T-helper 1 cell treated with Interleukin-12 subunit alpha and Interleukin-12 subunit beta and Interleukin-4 antibody, amounts not matched to agents 30 μg/mL and 1 μg/mL, for 36 hours (primary cell): ENCODE measurements around the gene TMEM272.

Experiments used
- H3K27ac Mint-ChIP-seq: one replicate; pipeline ENCODE4 v1.8.0; 2021; ENCODE audit warnings: mild to moderate bottlenecking, mixed read lengths
- H3K27me3 Mint-ChIP-seq: one replicate; pipeline ENCODE4 v1.8.0; 2021; ENCODE audit warnings: low read depth, mixed read lengths
- H3K36me3 Mint-ChIP-seq: one replicate; pipeline ENCODE4 v1.8.0; 2021; ENCODE audit warnings: low read depth, mixed read lengths
- H3K4me1 Mint-ChIP-seq: one replicate; pipeline ENCODE4 v1.8.0; 2021; ENCODE audit warnings: low read depth, mixed read lengths
- H3K4me3 Mint-ChIP-seq: one replicate; pipeline ENCODE4 v1.8.0; 2021; ENCODE audit warnings: mild to moderate bottlenecking, moderate library complexity, mixed read lengths
- H3K9me3 Mint-ChIP-seq: one replicate; pipeline ENCODE4 v1.8.0; 2021; ENCODE audit warnings: mixed read lengths

TMEM272 gene

GRCh38 chr13:51796546-51796945 lies 48.4 kb downstream of the TMEM272 start:
- peak overlapping the region; percentile 15 for H3K27ac Mint-ChIP-seq
- H3K9me3 Mint-ChIP-seq: no peaks in the 10 kb centered on the region
- H3K36me3 Mint-ChIP-seq: peaks cover 2% of the 10 kb centered on the region
- peaks cover 3% of the 10 kb centered on the region for H3K27me3 Mint-ChIP-seq
- H3K4me3 Mint-ChIP-seq: no peak overlapping the region
- H3K4me1 Mint-ChIP-seq: peaks cover 18% of the 10 kb centered on the region

GRCh38 chr13:51795419-51795818 lies 49.6 kb downstream of the TMEM272 start:
- Mint-ChIP-seq H3K27ac (no peak overlapping the region), H3K36me3 (peaks cover 3% of the 10 kb centered on the region), H3K9me3 (no peaks in the 10 kb centered on the region), H3K4me1 (peaks cover 18% of the 10 kb centered on the region), H3K4me3 (no peak overlapping the region), H3K27me3 (peaks cover 3% of the 10 kb centered on the region)

DNA sequence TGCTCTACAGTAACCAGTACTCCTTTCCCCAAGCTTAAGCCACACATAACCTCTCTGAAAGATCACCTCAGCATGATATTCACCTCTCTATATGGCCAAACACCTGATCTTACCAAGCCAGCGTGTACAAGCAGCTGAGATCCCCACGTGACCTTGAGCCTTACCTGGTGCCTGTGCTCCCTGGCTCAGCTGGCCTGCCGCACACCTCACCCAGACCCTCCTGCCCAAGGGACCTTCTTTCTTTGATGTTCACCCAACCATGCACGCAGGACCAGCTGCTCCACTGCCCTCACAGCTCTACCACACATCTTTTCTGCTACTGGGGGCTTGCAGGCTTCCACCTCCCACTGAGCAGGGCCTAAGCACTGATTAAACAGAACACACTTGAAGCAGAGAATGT lies 50.0 kb downstream of the TMEM272 start:
- peaks cover 3% of the 10 kb centered on the region for H3K36me3 Mint-ChIP-seq
- peaks cover 18% of the 10 kb centered on the region for H3K4me1 Mint-ChIP-seq
- H3K27me3 Mint-ChIP-seq: peaks cover 3% of the 10 kb centered on the region
- no peak overlapping the region for H3K27ac Mint-ChIP-seq
- no peaks in the 10 kb centered on the region for H3K9me3 Mint-ChIP-seq
- H3K4me3 Mint-ChIP-seq: no peak overlapping the region

DNA sequence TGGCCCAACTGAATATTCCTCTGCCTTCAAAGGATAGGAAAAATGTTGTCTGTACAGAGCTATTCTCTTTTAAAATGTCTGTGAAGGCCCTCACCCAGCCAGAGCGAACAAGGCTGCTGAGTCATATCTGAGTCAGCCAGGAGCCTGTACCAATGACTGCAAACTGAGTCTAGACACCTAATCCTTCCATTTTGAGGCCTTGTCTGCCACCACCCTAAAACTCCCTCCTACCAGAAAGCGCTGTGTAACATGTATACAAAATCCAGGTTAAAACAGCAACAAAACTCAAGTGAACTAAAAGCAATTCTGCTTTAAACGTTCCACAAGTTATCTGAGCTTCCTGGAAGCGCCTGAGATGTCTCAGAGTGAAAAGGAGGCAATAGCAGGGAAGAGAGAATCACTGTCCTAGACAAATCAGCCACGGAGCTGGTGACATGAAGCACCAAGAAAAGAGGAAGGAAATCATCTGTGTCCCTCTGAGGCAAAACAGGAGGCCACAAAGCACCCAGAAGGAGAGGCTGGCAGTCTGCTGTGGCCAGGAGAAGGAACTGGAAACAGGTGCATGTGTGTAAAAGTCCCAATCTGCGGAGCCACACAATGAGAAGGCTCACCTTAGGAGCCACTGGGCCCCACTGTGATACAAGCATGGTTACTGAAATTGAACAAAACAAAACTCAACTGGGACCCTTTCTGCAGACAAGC lies 51.3 kb downstream of the TMEM272 start:
- Mint-ChIP-seq H3K36me3 (peaks cover 6% of the 10 kb centered on the region), H3K4me3 (no peak overlapping the region), H3K4me1 (peaks cover 18% of the 10 kb centered on the region)

DNA sequence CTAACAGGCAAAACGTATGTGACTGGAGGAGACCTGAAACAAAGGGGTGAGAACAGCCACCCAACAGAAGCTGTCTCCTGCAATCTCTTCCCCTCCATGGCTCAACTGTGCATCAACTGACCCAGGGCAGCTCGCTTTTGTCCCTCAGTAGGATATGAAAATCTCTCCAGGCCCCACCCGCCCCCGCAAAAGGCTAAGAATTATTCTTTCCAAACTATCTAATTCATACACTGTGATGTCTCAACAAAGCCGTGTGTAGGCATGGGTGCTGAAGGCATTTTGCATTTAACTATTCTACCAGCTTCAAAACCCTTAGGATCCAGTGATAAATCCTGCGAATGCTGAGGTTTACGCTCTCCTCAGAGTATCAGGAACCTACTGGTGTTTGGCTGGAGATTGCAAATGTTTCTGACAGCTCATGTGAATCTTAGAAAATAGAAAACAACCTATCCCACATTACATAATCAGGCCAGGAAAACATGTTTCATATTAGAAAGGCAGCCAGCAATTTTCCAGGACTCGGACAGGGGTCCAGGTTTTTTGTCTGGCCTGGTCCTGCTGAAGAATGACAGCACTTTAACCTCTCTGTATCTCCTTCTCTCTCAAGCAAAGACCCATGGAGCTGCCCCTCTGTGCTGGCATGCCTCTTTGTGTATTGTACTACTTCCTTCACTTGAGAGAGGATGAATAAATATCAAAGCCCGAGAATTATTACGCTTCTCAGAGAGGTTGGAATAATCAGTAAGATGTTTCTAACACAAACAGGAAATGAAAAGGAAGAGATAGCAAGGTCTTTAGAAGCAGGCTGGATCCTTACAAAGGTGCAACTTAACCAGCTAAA lies 58.3 kb downstream of the TMEM272 start:
- H3K36me3 Mint-ChIP-seq: peaks cover 4% of the 10 kb centered on the region
- H3K27ac Mint-ChIP-seq: no peak overlapping the region
- H3K27me3 Mint-ChIP-seq: no peaks in the 10 kb centered on the region
- no peak overlapping the region for H3K4me3 Mint-ChIP-seq
- H3K4me1 Mint-ChIP-seq: peaks cover 3% of the 10 kb centered on the region
- H3K9me3 Mint-ChIP-seq: no peaks in the 10 kb centered on the region

More for the DNA sequence above, 51.3 kb downstream of the TMEM272 start:
- H3K27ac Mint-ChIP-seq: peak overlapping the region; percentile 69
- no peaks in the 10 kb centered on the region for H3K9me3 Mint-ChIP-seq
- peaks cover 2% of the 10 kb centered on the region for H3K27me3 Mint-ChIP-seq

- peaks cover 4% of the 10 kb centered on the region for H3K36me3 Mint-ChIP-seq
These were observed 59.1 kb downstream of the TMEM272 start for GRCh38 chr13:51785712-51786424.

DNA sequence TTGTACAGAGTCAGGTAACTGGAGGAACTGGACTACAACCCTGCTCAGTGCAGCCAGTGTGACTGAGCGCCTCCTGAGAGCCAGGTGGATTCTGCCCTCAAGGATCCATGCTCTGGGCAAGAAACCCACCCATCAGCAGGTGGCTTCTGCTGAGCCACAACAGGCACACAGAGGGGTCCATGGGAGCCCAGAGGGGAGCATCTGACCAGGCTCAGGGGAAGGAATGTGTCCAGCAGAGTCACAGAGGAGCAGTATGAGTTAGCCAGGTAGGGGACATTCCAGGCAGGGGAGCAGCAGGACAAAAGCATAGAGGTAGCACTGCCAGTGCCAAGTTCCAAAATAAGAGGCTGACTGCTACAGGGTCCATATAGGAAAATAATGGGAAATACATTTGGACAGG lies 60.9 kb downstream of the TMEM272 start:
- Mint-ChIP-seq H3K4me1 (peaks cover 4% of the 10 kb centered on the region), H3K36me3 (peaks cover under 1% of the 10 kb centered on the region), H3K4me3 (no peak overlapping the region), H3K27ac (no peak overlapping the region), H3K9me3 (no peaks in the 10 kb centered on the region), H3K27me3 (no peaks in the 10 kb centered on the region)

More at GRCh38 chr13:51785712-51786424, 59.1 kb downstream of the TMEM272 start:
- Mint-ChIP-seq H3K27me3 (no peaks in the 10 kb centered on the region), H3K4me1 (peaks cover 3% of the 10 kb centered on the region), H3K9me3 (no peaks in the 10 kb centered on the region), H3K27ac (no peak overlapping the region), H3K4me3 (no peak overlapping the region)

DNA sequence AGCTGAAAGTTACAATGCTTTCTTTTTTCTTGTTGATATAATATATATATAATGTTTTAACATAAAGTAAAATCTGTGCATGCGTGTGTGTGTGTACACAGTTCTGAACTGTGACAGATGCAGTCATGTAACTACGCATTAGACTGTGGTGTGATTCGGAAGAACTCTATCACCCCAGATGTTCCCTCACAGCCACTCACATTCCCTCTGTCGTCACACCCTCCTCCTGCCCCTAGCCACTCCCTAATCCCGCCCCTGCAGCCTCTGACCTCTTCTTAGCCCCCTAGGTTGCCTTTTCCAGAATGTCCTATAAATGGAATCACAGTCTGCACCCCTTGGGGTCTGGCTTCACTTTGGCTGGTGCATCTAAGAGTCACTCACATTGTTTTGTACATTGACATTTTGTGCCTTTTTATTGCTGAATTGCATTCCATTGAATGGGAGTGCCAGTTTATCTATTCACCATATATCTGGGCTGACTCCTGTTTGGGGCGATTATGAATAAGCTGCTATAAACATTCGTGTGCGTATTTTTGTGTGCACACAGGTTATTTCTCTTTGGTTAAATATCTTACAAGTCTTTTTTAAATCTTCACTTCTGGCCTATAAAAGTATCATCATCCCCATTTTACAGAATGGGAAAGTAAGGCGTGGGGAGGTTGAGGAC lies 61.4 kb downstream of the TMEM272 start:
- no peaks in the 10 kb centered on the region for H3K36me3 Mint-ChIP-seq
- H3K9me3 Mint-ChIP-seq: no peaks in the 10 kb centered on the region
- no peaks in the 10 kb centered on the region for H3K27me3 Mint-ChIP-seq
- H3K4me3 Mint-ChIP-seq: no peak overlapping the region
- H3K4me1 Mint-ChIP-seq: peaks cover 4% of the 10 kb centered on the region
- no peak overlapping the region for H3K27ac Mint-ChIP-seq

GRCh38 chr13:51782026-51782710 lies 62.8 kb downstream of the TMEM272 start:
- H3K27me3 Mint-ChIP-seq: no peaks in the 10 kb centered on the region
- no peak overlapping the region for H3K27ac Mint-ChIP-seq
- H3K36me3 Mint-ChIP-seq: no peaks in the 10 kb centered on the region
- no peaks in the 10 kb centered on the region for H3K9me3 Mint-ChIP-seq
- no peak overlapping the region for H3K4me3 Mint-ChIP-seq
- peaks cover 4% of the 10 kb centered on the region for H3K4me1 Mint-ChIP-seq

DNA sequence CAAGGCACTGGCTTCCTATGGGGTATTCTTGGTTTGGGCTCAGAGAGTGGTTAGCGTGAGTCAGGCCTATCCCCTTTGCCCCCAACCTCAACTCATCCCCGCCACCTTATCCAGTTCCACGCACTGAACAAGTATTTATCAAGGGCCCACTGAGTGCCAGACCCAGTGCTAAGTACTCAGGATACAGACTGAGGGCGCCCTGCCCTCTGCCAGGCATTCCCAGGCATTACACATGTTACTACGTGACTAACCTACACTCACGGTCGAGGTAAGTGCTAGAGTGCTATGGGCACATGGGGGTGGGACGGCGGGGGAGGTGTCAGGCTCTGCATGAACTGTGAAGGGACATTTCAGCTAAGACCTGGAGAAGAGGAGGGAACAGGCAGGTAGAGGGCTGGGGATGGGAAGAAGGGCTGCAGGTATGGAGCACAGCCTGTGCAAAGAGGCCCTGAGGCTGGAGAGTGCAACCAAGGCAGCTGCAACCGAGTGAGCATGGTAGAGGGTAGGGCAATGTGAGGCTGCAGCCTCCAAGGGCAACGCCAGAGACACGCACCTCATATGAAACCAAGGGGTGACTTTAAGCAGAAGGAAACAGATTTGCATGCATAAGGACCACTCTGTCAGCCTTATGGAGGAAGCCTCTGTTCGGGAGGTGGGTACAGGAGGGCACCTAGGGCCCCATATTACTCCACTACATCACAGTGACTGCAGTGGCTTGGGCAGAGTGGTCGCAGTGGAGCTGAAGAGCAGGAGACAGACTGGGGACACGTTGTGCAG lies 63.5 kb downstream of the TMEM272 start:
- no peaks in the 10 kb centered on the region for H3K9me3 Mint-ChIP-seq

GRCh38 chr13:51780099-51780498 lies 64.9 kb downstream of the TMEM272 start:
- Mint-ChIP-seq H3K36me3 (no peaks in the 10 kb centered on the region), H3K27ac (no peak overlapping the region), H3K9me3 (no peaks in the 10 kb centered on the region), H3K4me3 (no peak overlapping the region), H3K27me3 (no peaks in the 10 kb centered on the region), H3K4me1 (peaks cover 1% of the 10 kb centered on the region)

More for the DNA sequence above, 63.5 kb downstream of the TMEM272 start:
- Mint-ChIP-seq H3K27me3 (no peaks in the 10 kb centered on the region), H3K4me1 (peaks cover 4% of the 10 kb centered on the region), H3K4me3 (no peak overlapping the region), H3K36me3 (no peaks in the 10 kb centered on the region), H3K27ac (no peak overlapping the region)

DNA sequence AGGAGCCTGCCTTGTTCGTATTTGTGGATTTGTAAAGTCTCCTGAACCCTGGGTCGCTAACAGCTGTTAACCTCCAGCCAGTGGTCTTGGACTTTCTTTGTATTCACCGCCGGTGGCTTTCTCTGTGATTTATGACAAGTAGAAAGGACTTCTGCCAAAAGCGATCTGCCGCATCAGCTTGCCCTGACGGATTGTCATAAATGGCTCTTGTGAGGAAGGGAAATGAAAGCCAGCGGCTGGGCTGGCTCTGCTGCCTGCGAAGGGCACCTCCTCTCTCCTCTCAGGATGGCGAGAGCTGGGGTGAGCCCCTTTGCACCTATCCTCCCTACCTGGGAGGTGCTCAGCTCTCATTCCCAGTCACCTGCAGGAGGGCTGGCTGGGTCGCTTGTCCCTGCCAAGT lies 66.6 kb downstream of the TMEM272 start:
- Mint-ChIP-seq H3K27ac (no peak overlapping the region), H3K4me1 (peaks cover 1% of the 10 kb centered on the region), H3K9me3 (no peaks in the 10 kb centered on the region), H3K4me3 (no peak overlapping the region), H3K27me3 (no peaks in the 10 kb centered on the region), H3K36me3 (no peaks in the 10 kb centered on the region)

- H3K9me3 Mint-ChIP-seq: no peaks in the 10 kb centered on the region
- H3K27me3 Mint-ChIP-seq: no peaks in the 10 kb centered on the region
- no peak overlapping the region for H3K4me3 Mint-ChIP-seq
- peaks cover 1% of the 10 kb centered on the region for H3K4me1 Mint-ChIP-seq
- H3K36me3 Mint-ChIP-seq: no peaks in the 10 kb centered on the region
- no peak overlapping the region for H3K27ac Mint-ChIP-seq
These were observed 67.1 kb downstream of the TMEM272 start for GRCh38 chr13:51777921-51778320.
